GM12872 (cell line): Measurements from ENCODE around the gene ADAP1.

Experiments
- TF ChIP-seq, protein P1 (sequence below): IDR thresholded peaks from 3 replicates; pipeline ENCODE4 v1.5.1; 2011; ENCODE audit warnings: low read depth, mild to moderate bottlenecking, low read length, moderate library complexity; ENCODE audit not compliant: insufficient read depth

Gene ADAP1

DNA sequence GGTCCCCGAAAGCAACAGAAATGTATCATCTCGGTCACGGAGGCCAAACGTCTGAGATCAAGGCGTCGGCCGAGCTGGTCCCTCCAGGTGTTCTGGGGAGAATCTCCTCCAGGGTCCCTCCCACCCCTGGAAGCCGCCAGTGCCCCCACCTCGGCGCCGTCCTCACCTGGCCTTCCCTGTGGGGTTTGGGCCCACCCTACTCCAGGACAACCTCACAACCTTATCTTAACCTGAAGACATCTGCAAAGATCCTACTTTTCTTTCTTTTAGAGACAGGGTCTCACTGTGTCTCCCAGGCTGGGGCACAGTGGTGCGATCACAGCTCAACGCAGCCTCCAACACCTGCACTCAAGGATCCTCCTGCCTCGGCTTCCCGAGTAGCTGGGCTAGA is 33.4 kb downstream of the ADAP1 start:
- TF ChIP-seq, protein P1, sequence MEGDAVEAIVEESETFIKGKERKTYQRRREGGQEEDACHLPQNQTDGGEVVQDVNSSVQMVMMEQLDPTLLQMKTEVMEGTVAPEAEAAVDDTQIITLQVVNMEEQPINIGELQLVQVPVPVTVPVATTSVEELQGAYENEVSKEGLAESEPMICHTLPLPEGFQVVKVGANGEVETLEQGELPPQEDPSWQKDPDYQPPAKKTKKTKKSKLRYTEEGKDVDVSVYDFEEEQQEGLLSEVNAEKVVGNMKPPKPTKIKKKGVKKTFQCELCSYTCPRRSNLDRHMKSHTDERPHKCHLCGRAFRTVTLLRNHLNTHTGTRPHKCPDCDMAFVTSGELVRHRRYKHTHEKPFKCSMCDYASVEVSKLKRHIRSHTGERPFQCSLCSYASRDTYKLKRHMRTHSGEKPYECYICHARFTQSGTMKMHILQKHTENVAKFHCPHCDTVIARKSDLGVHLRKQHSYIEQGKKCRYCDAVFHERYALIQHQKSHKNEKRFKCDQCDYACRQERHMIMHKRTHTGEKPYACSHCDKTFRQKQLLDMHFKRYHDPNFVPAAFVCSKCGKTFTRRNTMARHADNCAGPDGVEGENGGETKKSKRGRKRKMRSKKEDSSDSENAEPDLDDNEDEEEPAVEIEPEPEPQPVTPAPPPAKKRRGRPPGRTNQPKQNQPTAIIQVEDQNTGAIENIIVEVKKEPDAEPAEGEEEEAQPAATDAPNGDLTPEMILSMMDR: no peak

DNA sequence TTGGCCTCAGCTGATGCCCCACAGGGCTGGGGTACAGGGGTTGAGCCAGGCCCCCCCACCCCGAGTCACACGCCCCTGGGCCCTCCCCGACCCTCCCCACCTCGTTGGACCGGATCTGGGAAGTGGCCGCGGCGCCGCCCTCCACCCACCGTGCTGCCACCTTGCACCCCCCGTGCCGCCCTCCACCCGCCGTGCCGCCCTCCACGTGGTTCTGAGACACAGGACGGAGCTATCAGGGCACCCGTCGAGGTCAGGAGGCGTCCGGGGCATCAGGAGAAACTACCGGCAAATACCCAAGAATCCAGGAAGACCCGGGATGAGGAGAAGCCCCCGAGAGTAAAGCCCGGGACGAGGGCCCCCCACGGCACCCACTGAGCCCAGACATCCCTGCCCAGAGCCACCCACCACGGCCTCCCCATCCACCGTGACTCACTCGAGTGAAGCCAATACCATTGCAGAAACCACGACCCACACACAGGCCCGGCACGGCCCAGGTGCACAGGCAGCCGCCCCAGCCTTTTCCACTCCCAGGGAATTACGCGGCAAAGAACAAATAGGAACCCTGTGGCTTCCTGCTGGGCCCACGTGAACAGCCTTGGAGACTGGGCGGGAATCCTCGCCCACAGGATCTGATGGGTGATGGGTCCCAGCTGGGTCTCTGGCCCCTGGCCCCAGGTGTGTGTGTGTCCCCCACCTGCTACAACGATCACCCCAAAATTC is 34.0 kb downstream of the ADAP1 start:
- TF ChIP-seq, protein P1: no peak

- TF ChIP-seq, protein P1: no peak
Observed at GRCh38 chr7:919924-920341, 34.5 kb downstream of the ADAP1 start.

GRCh38 chr7:919114-919442 is 35.4 kb downstream of the ADAP1 start:
- TF ChIP-seq, protein P1: no peak

- TF ChIP-seq, protein P1: no peak
Observed at GRCh38 chr7:918441-919113, 35.9 kb downstream of the ADAP1 start.

GRCh38 chr7:918118-918425 is 36.4 kb downstream of the ADAP1 start:
- TF ChIP-seq, protein P1: no peak

DNA sequence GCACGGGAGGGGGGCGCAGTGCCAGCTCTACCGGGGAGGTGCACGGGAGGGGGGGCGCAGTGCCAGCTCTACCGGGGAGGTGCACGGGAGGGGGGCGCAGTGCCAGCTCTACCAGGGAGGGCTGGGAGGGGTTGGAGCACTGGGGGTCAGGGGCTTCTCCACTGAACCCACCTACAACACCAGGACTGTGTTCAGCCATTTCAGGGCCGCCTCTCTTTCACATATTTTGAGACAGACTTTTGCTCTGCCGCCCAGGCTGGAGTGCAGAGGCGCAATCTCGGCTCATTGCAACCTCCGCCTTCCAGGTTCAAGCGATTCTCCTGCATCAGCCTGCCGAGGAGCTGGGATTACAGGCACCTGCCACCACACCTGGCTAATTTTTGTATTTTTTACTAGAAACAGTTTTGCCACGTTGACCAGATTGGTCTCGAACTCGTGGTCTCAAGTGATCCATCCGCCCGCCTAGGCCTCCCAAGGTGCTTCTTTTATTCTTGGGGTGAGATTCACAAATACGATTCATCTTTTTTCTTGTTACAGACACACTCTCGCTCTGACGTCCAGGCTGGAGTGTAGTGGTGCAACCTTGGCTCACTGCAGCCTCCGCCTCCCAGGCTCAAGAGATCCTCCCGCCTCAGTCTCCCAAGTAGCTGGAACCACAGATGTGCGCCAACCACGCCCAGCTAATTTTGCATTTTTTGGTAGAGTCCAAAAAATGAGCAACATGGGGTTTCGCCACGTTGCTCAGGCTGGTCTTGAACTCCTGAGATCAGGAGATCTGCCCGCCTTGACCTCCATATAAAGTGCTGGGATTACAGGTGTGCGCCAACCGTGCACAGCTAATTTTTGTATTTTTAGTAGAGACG is 37.0 kb downstream of the ADAP1 start:
- TF ChIP-seq, protein P1: no peak
